ENCODE data around the gene PRDX3.

PRDX3 gene

DNA sequence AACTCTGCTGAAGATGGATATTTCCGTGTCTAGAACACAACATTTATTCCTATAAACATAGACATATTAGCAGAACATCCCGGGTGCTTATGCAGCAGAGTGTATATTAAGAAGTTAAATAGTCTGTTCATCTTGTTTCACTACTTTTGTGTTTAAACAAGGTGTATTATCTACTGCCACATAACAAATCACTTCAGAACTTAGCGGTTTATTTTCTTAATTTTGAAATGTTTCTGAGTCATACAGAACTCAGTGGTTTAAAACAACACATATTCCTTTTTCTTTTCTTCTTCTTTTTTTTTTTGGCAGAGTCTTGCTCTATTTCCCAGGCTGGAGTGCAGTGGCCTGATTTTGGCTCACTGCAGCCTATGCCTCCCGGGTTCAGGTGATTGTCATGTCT lies 48.9 kb downstream of the PRDX3 start:
- DNase-seq (ENCODE audit: low read depth), result no peak

DNA sequence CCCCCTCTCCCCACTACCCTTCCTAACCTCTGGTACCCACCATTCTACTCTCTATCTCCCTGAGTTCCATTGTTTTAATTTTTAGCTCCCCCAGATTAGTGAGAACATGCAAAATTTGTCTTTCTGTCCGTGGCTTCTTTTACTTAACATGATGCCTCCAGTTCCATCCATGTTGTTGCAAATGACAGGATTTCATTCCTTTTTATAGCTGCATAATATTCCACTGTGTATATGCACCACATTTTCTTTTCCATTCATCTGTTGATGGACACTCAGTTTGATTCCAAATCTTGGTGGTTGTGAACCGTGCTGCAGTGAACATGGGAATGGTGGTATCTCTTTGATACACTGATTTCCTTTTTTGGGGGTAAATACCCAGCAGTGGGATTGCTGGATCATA lies 52.7 kb downstream of the PRDX3 start:
- DNase-seq (ENCODE audit: low read depth), result no peak

DNA sequence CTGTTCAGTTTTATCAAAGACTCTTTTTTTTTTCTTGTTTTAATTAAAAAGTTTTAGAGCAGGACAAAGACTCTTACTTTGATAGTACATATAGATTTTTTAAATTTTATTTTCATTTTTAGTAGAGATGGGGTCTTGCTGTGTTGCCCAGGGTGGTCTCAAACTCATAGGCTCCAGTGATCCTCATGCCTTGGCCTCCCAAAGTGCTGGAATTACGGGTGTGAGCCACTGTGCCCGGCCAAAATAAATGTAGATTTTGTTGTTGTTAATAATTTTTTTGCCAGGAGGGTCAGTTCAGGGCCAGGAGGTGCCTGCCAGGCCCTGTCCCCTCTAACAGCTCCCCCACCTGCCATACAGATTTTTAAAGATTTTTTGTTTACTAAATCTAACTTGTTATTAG lies 57.7 kb downstream of the PRDX3 start:
- DNase-seq (ENCODE audit: low read depth), result no peak

DNA sequence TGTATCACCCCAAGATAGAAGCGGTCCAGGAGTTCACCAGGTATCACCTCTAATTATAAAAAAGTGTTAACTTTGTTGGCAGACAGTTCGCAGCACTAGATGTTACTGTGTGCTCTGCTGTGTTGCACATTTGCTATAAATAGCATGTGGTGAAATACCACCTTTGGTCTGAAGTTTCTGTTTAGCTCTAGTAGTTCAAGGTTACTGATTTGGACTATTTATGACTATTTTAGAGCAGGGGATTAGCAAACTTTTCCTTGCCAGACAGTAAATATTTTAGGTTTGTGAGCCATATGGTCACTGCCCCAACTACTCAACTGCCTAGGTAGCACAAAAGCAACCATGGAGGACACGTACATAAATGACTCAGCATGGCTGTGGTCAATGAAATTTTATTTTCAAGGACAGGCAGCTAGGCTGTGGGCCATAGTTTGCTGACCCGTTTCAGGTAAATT lies 58.2 kb downstream of the PRDX3 start:
- DNase-seq (ENCODE audit: low read depth), result no peak

DNA sequence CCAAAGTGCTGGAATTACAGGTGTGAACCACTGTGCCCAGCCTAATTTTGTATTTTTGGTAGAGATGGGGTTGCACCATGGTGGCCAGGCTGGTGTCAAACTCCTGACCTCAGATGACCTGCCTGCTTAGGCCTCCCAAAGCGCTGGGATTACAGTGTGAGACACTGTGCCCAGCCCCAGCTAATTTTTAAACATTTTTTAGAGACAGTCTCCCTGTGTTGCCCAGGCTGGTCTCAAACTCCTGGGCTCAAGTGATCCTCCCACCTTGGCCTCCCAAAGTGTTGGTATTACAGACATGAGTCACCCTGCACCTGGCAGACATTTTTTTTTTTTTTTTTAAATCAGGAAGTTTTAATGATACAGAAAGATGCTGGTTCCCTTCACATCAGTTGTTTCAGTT lies 59.2 kb downstream of the PRDX3 start:
- no peak for DNase-seq (ENCODE audit: low read depth)

DNA sequence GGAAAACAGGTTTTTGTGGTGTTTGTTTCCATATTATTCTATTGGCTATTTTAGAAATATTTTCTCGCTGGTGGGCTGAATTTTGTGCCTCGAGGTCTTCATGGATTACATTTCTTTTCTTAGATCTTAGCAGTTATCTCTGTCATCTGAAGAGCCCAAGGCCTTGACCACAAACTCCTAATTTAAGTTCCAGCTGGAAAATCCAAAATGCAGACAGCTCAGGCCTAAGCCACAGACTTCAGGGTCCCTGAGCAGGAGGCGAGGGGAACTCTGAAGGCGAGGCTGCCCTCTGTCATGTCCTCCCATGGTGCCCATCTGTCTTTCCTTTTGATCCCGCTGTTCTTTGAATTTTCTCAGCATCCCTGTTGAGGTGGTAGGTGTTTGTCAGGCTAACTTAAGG lies 60.4 kb downstream of the PRDX3 start:
- no peak for DNase-seq (ENCODE audit: low read depth)

Measured in activated T-cell treated with anti-CD3 and anti-CD28 coated beads for 48 hours (primary cell).